Stimulated activated CD4-positive, alpha-beta T cell treated with anti-CD3 and anti-CD28 coated beads, Interleukin-12 subunit alpha, Interleukin-12 subunit beta, amount 100 ng/mL, for 4 hours (primary cell): ENCODE measurements around the gene KRTAP5-5.
"Not testable (repeated sequence)": the region's sequence is repeated elsewhere in the genome, so short reads cannot be mapped to it uniquely, and the experiment has no call there.

Source experiments
- DNase-seq: peaks from one replicate; pipeline ENCODE4 v3.0.0-alpha.2; 2020

The KRTAP5-5 gene

GRCh38 chr11:1660111-1660867 is 30.7 kb downstream of the KRTAP5-5 start:
- DNase-seq, result no peak

- DNase-seq, result not testable (repeated sequence)
Observed at GRCh38 chr11:1661454-1662269, 32.1 kb downstream of the KRTAP5-5 start.

- DNase-seq, result not testable (repeated sequence)
Observed at GRCh38 chr11:1662699-1663283, 33.2 kb downstream of the KRTAP5-5 start.

GRCh38 chr11:1665313-1665712 is 35.7 kb downstream of the KRTAP5-5 start:
- no peak for DNase-seq

GRCh38 chr11:1667121-1667850 is 37.7 kb downstream of the KRTAP5-5 start:
- no peak for DNase-seq

- no peak for DNase-seq
Observed at GRCh38 chr11:1667906-1668305, 38.3 kb downstream of the KRTAP5-5 start.

GRCh38 chr11:1668911-1669473 is 39.4 kb downstream of the KRTAP5-5 start:
- DNase-seq, result no peak

GRCh38 chr11:1669546-1670218 is 40.1 kb downstream of the KRTAP5-5 start:
- DNase-seq, result no peak

- not testable (repeated sequence) for DNase-seq
Observed at GRCh38 chr11:1670457-1670856, 40.9 kb downstream of the KRTAP5-5 start.

GRCh38 chr11:1670905-1671371 is 41.4 kb downstream of the KRTAP5-5 start:
- DNase-seq, result no peak

GRCh38 chr11:1671658-1672057 is 42.1 kb downstream of the KRTAP5-5 start:
- DNase-seq, result no peak

GRCh38 chr11:1672613-1673350 is 43.2 kb downstream of the KRTAP5-5 start:
- DNase-seq, result no peak

GRCh38 chr11:1673446-1674172 is 44.0 kb downstream of the KRTAP5-5 start:
- no peak for DNase-seq

GRCh38 chr11:1674173-1675131 is 44.9 kb downstream of the KRTAP5-5 start:
- DNase-seq, result no peak

GRCh38 chr11:1675536-1676228 is 46.1 kb downstream of the KRTAP5-5 start:
- DNase-seq, result no peak

- no peak for DNase-seq
Observed at GRCh38 chr11:1676229-1676740, 46.7 kb downstream of the KRTAP5-5 start.

- no peak for DNase-seq
Observed at GRCh38 chr11:1679881-1680280, 50.3 kb downstream of the KRTAP5-5 start.
